Fibroblast of peridontal ligament (primary cell): ENCODE data around the gene TBL1X.
"Not testable (repeated sequence)": the region's sequence is repeated elsewhere in the genome, so short reads cannot be mapped to it uniquely, and the experiment has no call there.

ENCODE experiments used
- DNase-seq: peaks from one replicate; pipeline ENCODE4 v3.0.0-alpha.2; 2010; ENCODE audit errors: extremely low read depth

Gene TBL1X

DNA sequence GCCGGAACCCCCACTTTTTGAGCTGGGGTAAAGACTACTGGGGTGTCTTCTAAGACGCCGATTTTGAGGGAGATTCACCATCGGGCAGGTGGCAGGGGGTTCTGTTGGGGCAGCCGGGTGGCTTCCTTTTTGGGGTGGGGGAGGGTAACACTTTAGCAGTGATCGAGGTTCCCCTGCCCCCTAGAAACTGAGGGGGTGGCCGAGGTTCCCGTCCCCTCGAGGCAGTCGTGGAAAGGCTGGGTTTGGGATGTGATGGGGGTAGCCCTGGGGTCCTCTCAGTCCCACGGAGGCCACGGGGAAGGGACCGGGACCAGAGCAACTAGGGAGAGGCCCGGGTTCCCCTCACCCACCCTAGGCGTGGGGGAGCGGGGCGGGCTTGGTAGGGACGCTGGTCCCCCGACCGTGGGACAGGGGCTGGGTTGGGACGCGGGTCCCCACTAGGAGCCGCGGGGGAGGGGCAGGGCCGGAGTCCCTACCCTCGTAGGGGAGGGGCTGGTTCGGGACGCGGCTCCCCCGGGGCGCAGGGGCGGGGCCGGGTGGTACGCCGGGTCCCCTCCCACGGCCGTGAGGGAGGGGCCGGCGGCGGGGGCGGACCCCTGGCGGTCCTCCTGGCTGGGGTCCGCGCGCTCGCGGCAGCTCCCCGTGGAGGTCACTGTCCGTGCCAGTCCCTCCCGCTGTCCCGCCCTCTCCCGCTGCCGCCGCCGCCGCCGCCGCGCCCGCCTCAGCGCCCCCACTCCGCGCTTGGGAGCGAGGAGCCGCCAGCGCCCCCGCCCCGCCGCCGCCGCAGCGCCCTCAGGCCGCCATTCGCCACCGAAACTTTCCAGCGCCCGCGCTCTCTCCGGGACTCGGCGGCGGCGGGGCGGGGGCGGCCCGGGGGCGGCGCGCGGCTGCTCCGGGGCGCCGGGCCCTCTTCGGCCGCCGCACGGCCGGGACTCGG lies at the start of gene TBL1X:
TBL1X (plus strand) TSS at position 624 of the 937 bp plus-strand sequence. CDS start 188,529 bp downstream, outside the sequence.
- no peak for DNase-seq

DNA sequence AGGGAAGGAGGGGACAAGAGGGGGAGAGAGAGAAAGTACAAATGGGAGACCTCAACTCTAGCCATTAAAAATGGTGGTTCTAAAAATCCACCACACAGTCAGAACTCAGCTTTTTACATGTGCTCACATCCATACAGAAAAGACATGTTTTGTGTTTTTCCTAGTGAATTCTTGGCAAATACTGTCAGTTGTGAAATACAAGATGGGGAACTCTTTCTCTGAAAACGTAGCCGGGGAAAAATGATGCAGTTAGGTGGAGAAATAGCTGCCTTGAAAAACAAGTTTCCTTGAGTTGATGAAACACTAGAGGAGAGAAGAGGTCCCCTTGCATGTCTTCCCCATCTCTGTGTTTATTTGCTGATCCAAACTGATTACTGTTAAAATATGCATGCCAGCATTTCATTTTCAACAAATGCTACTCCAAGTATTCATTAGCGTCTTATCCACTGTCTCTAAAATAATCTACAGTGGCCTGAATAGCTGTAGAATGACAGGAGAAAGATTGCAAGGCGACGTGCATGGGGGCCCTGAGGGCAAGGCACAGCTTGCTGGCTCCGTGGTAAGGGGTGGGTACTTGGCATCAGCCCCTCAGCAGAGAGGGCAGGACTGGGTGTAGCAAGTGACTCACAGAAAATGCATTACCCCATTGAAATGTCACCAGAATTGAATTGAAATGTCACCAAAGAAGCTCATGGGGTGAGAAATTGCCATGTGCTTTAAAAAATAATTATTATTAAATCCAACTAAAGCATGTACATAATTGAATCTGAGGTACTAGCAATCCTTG lies 48.1 kb upstream of the TBL1X start:
- DNase-seq, result peak; percentile 86

DNA sequence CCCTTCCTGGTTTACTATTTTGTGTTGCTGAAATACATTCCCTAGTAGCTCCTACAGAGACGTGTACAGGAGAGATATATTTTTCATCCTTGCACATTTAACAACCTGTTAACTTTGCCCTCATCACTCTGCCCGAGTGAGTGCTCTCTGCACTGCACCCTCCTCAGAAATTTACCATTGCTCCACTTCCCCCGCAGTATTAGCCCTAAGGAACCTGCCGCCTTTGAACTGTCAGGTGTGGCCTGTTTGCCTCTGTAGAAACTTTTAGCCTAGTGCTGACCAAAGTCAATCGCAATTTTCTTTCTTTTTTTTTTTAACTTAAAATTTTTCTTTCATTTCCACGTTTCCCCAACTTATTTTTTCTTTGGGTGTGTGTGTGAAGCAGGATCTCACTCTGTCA lies 46.6 kb upstream of the TBL1X start:
- DNase-seq, result no peak

GRCh38 chrX:9420275-9421265 lies 44.3 kb upstream of the TBL1X start:
- peak; percentile 16 for DNase-seq

GRCh38 chrX:9429767-9430166 lies 35.1 kb upstream of the TBL1X start:
- DNase-seq, result no peak

- DNase-seq, result no peak
Measured at GRCh38 chrX:9430346-9430921, 34.4 kb upstream of the TBL1X start.

DNA sequence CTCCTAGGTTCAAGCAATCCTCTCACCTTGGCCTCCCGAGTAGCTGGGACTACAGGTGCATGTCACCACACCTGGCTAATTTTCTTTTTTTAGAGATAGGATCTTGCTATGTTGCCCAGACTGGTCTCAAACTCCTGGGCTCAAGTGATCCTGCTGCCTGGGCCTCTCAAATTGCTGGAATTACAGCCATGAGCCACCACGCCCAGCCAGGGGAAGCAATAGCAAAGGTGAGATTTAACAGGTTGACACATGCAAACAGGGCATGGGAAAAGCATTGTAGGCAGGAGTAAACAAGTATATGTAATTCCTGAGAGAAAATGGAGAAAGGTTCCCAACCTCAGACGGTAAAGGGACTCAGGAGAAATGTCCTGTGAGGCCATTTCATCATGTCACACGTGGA lies 33.6 kb upstream of the TBL1X start:
- no peak for DNase-seq

DNA sequence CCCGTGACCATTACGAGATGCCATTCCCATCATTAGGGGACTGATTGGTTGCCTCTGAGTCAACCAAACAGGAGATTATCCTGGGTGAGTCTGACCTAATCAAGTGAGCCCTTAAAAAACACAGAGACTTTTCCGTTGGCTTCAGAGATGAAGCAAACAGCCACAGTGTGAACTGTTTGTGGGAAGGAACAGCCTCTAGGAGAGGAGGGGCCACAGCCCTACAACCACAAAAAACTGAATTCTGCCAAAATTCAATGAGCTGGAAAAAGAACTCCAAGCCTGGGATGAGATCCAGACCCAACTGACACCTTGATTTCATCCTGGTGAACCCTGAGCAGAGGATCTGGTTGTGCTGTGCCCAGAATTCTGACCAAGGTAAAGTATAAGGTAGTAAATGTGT lies 31.3 kb upstream of the TBL1X start:
- peak; percentile 18 for DNase-seq

DNA sequence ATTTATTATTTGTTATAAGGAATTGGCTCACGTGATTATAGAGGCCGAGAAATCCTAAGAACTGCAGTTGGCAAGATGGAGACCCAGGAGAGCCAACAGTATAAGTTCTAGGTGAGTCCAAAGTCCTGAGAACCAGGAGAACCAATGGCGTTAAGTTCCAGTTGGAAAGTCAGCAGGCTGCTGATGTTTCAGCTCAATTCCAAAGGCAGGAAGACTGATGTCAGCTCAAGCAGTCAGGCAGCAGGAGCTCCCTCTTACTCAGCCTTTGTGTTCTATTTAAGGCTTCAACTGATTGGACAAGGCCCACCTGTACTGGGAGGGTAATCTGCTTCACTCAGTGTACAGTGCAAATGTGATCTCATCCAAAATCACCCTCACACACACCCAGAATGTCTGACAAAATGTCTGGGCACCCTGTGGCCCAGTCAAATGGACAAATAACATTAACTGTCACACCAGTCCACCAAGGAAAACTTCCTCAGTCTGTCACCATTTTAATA lies 30.8 kb upstream of the TBL1X start:
- no peak for DNase-seq

DNA sequence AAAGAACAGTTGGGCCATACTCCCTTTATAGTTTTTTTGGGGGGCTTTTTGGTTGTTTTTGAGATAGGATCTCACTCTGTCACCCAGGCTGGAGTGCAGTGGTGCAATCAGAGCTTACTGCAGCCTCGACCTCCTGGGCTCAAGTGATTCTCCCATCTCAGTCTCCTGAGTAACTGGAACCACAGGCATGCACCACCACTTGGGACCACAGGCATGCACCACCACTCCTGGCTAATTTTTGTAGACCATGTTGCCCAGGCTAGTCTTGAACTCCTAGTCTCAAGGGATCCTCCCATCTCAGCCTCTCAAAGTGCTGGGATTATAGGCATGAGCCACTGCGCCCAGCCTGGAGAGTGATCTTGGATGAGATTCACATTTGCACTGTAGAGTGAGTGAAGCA lies 29.8 kb upstream of the TBL1X start:
- peak; percentile 34 for DNase-seq

DNA sequence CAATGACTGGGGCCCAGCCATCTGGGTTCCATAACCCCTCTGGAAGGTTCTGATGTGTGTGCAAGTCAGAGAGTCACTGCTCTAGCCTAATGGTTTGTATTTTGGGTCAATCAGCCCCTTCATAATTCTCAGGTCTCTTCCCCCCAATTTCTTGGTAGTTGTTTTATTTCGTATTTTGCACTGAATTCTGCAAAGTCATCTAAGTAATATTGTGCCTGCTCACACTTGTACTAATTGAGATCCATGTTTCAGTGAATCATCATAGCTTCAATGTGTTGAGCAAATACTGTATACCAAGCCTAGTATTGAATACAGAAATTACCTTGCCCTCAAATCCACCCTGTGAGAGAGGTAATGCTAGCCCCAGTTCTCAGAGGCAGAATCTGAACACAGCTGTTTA lies 28.0 kb upstream of the TBL1X start:
- no peak for DNase-seq

DNA sequence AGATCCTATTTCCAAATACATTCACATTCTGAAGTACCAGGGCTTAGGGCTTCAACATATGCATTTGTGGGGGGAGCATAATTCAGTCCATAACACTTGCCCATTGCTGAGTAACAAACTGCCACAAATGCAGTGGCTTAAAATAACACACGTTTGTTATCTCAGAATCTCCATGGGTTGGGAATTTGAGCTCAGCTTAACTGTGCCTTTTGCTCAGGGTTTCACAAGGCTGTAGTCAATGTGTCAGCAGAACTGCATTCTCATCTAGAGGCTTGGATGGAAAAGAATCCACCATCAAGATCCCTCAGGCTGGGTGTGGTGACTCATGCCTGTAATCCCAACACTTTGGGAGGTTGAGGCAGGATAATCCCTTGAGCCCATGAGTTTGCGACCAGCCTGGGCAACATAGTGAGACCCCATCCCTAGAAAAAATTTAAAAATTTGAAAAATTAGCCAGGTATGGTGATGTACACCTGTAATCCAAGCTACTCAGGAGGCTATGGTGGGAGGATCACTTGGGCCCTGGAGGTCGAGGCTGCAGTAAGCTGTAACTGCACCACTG lies 25.8 kb upstream of the TBL1X start:
- DNase-seq, result peak; percentile 44

GRCh38 chrX:9440116-9440844 lies 24.6 kb upstream of the TBL1X start:
- no peak for DNase-seq

- no peak for DNase-seq
Measured at GRCh38 chrX:9442056-9442455, 22.8 kb upstream of the TBL1X start.

DNA sequence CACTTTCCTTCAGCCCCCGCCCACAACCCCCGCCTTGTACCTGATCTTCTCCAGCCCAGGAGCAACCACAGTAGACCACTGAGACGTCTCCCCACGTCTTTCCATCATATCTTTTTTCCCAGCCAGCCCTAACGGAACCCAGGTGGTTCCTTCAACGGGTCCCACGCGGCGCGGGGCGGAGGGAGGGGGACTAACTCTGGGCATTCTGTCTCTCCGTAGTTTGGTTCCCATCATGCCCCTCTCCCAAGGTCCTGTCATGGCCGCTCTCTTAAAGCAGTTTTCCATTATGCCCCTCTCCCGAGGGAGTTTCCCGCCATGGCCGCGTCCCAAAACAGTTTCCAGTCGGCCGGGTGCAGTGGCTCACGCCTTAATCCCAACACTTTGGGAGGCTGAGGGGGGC lies 21.5 kb upstream of the TBL1X start:
- no peak for DNase-seq

DNA sequence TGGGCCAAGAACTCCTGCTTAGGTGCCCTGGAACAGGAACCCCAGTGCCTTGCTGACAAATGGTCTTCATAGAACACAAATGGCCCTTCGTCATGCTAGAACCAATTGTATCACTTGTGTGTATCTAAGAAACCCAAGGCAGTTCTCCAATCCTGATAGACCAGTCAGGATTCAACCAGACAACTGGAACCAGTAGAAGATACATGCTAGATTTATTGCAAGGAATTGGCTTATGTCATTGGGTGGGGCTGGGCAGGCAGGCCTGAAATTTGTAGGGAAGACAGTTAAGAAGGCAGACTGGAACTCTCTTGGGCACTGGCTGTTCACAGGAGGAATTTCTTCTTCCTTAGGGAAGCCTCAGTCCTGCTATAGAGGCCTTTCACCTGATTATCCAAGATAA lies 17.0 kb upstream of the TBL1X start:
- no peak for DNase-seq

GRCh38 chrX:9456250-9457074 lies 8.4 kb upstream of the TBL1X start:
- no peak for DNase-seq

DNA sequence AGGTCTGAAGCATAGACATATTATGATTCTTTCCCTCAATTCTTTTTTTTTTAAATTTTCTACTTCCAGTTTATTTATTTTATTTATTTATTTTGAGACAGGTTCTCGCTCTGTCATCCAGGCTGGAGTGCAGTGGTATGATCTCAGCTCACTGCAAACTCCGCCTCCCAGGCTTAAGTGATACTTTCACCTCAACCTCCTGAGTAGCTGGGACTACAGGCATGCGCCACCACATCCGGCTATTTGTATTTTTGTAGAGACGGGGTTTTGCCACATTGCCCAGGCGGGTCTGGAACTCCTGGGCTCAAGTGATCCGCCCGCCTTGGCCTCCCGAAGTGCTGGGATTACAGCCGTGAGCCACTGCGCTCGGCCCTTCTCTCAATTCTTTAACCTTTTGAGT lies 6.8 kb upstream of the TBL1X start:
- DNase-seq, result not testable (repeated sequence)

- DNase-seq, result no peak
Measured at GRCh38 chrX:9458516-9459078, 6.3 kb upstream of the TBL1X start.
